HEK293T (cell line): ENCODE results near the gene HTRA3.

Source experiments
- BHLHE40 ChIP-seq: fragments of 450-650 bp; IDR thresholded peaks from 2 replicates; pipeline ENCODE4 v1.6.1; 2016; ENCODE audit warnings: mild to moderate bottlenecking, moderate library complexity, borderline replicate concordance
- FOXA1 ChIP-seq: fragments of 450-650 bp; IDR thresholded peaks from 2 replicates; pipeline ENCODE4 v1.6.1; 2016; ENCODE audit warnings: mild to moderate bottlenecking
- FOXM1 ChIP-seq: fragments of 450-650 bp; IDR thresholded peaks from 2 replicates; pipeline ENCODE4 v1.6.1; 2017; ENCODE audit warnings: mild to moderate bottlenecking, borderline replicate concordance
- HDGF ChIP-seq: fragments of 450-650 bp; IDR thresholded peaks from 2 replicates; pipeline ENCODE4 v1.6.1; 2017; ENCODE audit warnings: antibody characterized with exemption, borderline replicate concordance
- L3MBTL2 ChIP-seq: fragments of 450-650 bp; conservative IDR thresholded peaks from 2 replicates; pipeline ENCODE4 v1.6.1; 2016; ENCODE audit warnings: mild to moderate bottlenecking
- LEF1 ChIP-seq: fragments of 450-650 bp; IDR thresholded peaks from 2 replicates; pipeline ENCODE4 v1.6.1; 2017; ENCODE audit warnings: mild to moderate bottlenecking, borderline replicate concordance
- NFRKB ChIP-seq: fragments of 450-650 bp; IDR thresholded peaks from 2 replicates; pipeline ENCODE4 v1.6.1; 2016; ENCODE audit warnings: mild to moderate bottlenecking, moderate library complexity
- SP1 ChIP-seq: fragments of 450-650 bp; IDR thresholded peaks from 2 replicates; pipeline ENCODE4 v1.6.1; 2017
- SUZ12 ChIP-seq: fragments of 450-650 bp; IDR thresholded peaks from 2 replicates; pipeline ENCODE4 v1.6.1; 2016; ENCODE audit warnings: mild to moderate bottlenecking
- TARDBP ChIP-seq: fragments of 450-650 bp; IDR thresholded peaks from 2 replicates; pipeline ENCODE4 v1.6.1; 2016
- ZNF384 ChIP-seq: fragments of 450-650 bp; IDR thresholded peaks from 2 replicates; pipeline ENCODE4 v1.6.1; 2016

- TF ChIP-seq NFRKB: no peak
- TF ChIP-seq FOXM1: no peak
- no peak for TF ChIP-seq HDGF
- TF ChIP-seq BHLHE40: no peak
- no peak for TF ChIP-seq TARDBP
- no peak for TF ChIP-seq LEF1
- no peak for TF ChIP-seq L3MBTL2
- TF ChIP-seq SP1: no peak
- no peak for TF ChIP-seq SUZ12
- TF ChIP-seq ZNF384: no peak
- TF ChIP-seq FOXA1: no peak
These were observed 15.5 kb upstream of the HTRA3 start for GRCh38 chr4:8254076-8254475.
